HUES64 (cell line): Measurements from ENCODE around the gene IGF1.
"Not testable (repeated sequence)": the region's sequence is repeated elsewhere in the genome, so short reads cannot be mapped to it uniquely, and the experiment has no call there.

ENCODE experiments used
- H3K27ac ChIP-seq: 2 replicates; pipeline ENCODE4 v1.7.0; 2013; ENCODE audit warnings: low read depth, low read length, inconsistent platforms
- H3K27me3 ChIP-seq: 2 replicates; pipeline ENCODE4 v1.6.1; 2013; ENCODE audit warnings: mild to moderate bottlenecking, low read length; ENCODE audit not compliant: insufficient read depth
- H3K36me3 ChIP-seq: 2 replicates; pipeline ENCODE4 v1.6.1; 2013; ENCODE audit warnings: mild to moderate bottlenecking, low read length; ENCODE audit not compliant: insufficient read depth
- H3K4me1 ChIP-seq: 2 replicates; pipeline ENCODE4 v1.6.1; 2013; ENCODE audit warnings: mild to moderate bottlenecking, low read length, moderate library complexity; ENCODE audit not compliant: insufficient read depth
- H3K4me3 ChIP-seq: 2 replicates; pipeline ENCODE4 v1.5.1; 2013; ENCODE audit warnings: mild to moderate bottlenecking, low read length, moderate library complexity
- H3K9ac ChIP-seq: 2 replicates; pipeline ENCODE4 v1.6.1; 2013; ENCODE audit warnings: mild to moderate bottlenecking, low read depth, low read length
- H3K9me3 ChIP-seq: 2 replicates; pipeline ENCODE4 v1.6.1; 2013; ENCODE audit warnings: low read depth, low read length; ENCODE audit not compliant: insufficient read depth
- WGBS: fragments of 150-250, 120-280 bp; methylation state at CpG from one replicate; pipeline ENCODE4 v1.1.7; 2013; ENCODE audit warnings: missing lambda C conversion rate; 5-methylcytosine and 5-hydroxymethylcytosine counted together

Gene IGF1

DNA sequence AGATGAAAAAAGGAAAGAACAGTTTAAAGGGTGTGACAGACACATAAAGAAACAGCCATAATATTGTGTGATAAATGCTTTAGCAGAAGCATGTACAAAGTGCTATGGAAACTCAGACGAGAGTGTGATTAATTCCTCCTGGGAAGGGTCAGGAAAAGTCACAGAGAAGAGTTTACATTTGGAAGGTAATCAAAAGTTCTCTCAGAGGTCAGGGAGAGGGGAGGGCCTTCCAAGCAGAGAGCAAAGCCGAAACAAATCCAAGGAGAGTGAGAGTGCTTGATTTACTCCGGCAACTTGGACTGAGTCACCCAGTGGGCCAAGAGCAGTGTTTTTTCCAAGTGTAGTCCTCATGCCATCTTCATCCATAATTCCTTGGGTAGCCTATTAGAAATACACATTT, 108.3 kb downstream of the IGF1 start:
- no peaks in the 10 kb centered on the region for H3K27me3 ChIP-seq
- H3K4me1 ChIP-seq, result no peaks in the 10 kb centered on the region
- peaks cover 12% of the 10 kb centered on the region for H3K9me3 ChIP-seq
- WGBS, result 93% methylated on average over 3 of the region's 3 CpGs
- no peak overlapping the region for H3K4me3 ChIP-seq
- H3K36me3 ChIP-seq, result no peaks in the 10 kb centered on the region
- no peak overlapping the region for H3K27ac ChIP-seq
- H3K9ac ChIP-seq, result no peak overlapping the region

DNA sequence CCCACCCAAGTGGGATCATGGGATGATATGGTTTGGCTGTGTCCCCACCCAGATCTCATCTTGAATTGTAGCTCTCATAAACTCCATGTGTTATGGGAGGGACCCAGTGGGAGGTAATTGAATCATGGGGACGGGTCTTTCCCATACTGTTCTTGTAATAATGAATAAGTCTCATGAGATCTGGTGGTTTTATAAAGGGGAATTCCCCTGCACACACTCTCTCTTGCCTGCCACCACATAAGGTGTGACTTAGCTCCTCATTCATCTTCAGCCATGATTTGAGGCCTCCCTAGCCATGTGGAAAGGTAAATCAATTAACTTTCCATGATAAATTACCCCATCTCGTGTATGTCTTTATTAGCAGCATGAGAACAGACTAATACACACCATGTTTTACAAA, 109.2 kb downstream of the IGF1 start:
- H3K9me3 ChIP-seq, result peaks cover 12% of the 10 kb centered on the region
- WGBS, result 100% methylated on average over 1 of the region's 2 CpGs
- no peaks in the 10 kb centered on the region for H3K4me1 ChIP-seq
- H3K27me3 ChIP-seq, result no peaks in the 10 kb centered on the region
- H3K27ac ChIP-seq, result no peak overlapping the region
- no peak overlapping the region for H3K4me3 ChIP-seq
- no peaks in the 10 kb centered on the region for H3K36me3 ChIP-seq
- H3K9ac ChIP-seq, result no peak overlapping the region

DNA sequence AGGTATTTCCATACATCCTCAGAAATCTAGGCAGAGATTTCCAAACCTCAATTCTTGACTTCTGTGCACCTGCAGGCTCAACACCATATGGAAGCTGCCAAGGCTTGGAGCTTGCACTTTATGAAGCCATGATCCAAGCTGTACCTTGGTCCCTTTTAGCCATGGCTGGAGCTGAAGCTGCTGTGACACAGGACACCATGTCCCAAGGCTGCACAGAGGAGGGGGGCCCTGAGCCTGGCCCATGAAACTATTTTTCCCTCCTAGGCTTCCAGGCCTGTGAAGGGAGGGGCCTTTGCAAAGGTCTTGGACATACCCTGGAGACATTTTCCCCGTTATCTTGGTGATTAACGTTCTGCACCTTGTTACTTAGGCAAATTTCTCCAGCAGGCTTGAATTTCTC, 110.5 kb downstream of the IGF1 start:
- no peak overlapping the region for H3K4me3 ChIP-seq
- no peaks in the 10 kb centered on the region for H3K27me3 ChIP-seq
- no peak overlapping the region for H3K27ac ChIP-seq
- H3K4me1 ChIP-seq, result no peaks in the 10 kb centered on the region
- peaks cover 12% of the 10 kb centered on the region for H3K9me3 ChIP-seq
- H3K9ac ChIP-seq, result no peak overlapping the region
- WGBS, result 67% methylated on average over 2 of the region's 2 CpGs
- H3K36me3 ChIP-seq, result no peaks in the 10 kb centered on the region

DNA sequence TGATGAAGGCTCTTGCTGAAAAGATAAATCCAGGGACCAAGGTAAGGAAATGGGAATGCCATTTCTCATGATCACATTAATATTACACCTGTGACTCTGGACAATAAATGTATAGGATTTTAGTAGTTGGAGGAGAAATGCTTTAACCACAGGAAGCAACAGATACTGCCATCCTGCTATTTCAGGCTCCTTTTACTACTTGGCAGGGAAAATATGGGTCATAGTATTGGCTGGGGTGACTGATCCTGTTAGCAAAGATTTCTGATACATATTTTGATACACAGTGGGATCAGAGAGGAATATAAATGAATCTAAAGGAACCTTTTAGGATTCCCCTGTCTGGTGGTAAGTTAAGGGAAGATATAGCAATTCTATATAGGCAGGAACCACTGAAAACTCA, 115.0 kb downstream of the IGF1 start:
- H3K9me3 ChIP-seq, result peaks cover 12% of the 10 kb centered on the region
- no peak overlapping the region for H3K4me3 ChIP-seq
- no peaks in the 10 kb centered on the region for H3K36me3 ChIP-seq
- H3K4me1 ChIP-seq, result no peaks in the 10 kb centered on the region
- H3K27ac ChIP-seq, result no peak overlapping the region
- H3K9ac ChIP-seq, result no peak overlapping the region
- H3K27me3 ChIP-seq, result no peaks in the 10 kb centered on the region

DNA sequence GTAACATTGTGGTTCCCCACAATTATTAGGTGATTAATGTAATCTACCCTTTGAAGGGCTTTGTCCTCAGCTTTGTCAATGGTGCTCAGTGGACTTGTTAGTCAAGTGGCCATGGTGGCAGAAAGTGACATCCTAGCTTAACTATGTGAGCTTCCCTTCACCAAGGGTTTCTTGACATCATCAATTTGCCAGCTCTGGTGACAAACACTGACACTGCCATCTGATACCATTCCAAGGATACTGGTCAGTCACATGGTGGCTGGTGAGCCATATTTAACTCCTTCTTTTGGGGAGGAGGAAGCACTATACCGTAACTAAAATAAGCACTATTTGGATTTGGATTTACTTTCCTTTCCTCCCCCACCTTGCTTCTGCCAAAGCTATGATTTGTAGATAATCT, 115.7 kb downstream of the IGF1 start:
- no peaks in the 10 kb centered on the region for H3K4me1 ChIP-seq
- H3K27me3 ChIP-seq, result no peaks in the 10 kb centered on the region
- H3K4me3 ChIP-seq, result no peak overlapping the region
- no peak overlapping the region for H3K27ac ChIP-seq
- WGBS, result 90% methylated on average over 1 of the region's 1 CpG
- H3K36me3 ChIP-seq, result no peaks in the 10 kb centered on the region
- H3K9ac ChIP-seq, result no peak overlapping the region
- H3K9me3 ChIP-seq, result peaks cover 12% of the 10 kb centered on the region

DNA sequence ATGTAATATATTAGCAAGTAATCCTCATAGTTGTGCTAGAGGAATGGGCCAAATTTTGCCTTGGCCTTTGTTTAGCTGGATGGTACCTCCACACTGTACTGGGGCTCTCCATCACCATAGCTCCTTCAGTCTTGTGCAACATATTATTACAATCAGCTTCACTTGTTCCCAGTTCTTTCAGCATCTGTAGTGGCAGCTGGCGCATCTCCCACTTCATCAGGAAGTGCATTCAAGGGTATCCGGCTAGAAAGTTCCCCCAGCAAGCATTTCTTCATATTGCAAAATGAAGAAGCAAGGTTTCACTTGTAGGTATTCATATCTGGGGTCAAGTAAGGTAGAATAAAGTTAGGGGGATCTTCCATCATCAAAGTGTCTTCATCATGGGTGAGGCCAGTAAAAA, 123.7 kb downstream of the IGF1 start:
- Histone ChIP-seq H3K4me1 (no peaks in the 10 kb centered on the region), H3K4me3 (no peak overlapping the region), H3K36me3 (no peaks in the 10 kb centered on the region), H3K9ac (no peak overlapping the region), H3K27me3 (no peaks in the 10 kb centered on the region), H3K9me3 (peaks cover 22% of the 10 kb centered on the region), H3K27ac (no peak overlapping the region)
- WGBS, result 92% methylated on average over 2 of the region's 2 CpGs

DNA sequence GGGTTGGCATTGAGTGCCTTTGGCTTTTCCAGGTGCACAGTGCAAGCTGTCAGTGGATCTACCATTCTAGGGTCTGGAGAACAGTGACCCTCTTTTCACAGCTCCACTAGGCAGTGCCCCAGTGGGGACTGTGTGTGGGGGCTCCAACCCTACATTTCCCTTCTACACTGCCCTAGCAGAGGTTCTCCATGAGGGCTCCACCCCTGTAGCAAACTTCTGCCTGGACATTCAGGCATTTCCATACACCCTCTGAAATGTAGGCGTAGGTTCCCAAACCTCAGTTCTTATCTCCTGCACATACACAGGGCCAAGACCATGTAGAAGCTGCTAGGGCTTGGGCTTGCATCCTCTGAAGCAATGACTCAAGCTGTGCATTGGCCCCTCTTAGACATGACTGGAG, 126.1 kb downstream of the IGF1 start:
- WGBS, result 93% methylated on average over 1 of the region's 1 CpG
- not testable (repeated sequence) for H3K4me1 ChIP-seq, H3K4me3 ChIP-seq, H3K27me3 ChIP-seq, H3K36me3 ChIP-seq, H3K27ac ChIP-seq, H3K9ac ChIP-seq
- H3K9me3 ChIP-seq, result peaks cover 22% of the 10 kb centered on the region

DNA sequence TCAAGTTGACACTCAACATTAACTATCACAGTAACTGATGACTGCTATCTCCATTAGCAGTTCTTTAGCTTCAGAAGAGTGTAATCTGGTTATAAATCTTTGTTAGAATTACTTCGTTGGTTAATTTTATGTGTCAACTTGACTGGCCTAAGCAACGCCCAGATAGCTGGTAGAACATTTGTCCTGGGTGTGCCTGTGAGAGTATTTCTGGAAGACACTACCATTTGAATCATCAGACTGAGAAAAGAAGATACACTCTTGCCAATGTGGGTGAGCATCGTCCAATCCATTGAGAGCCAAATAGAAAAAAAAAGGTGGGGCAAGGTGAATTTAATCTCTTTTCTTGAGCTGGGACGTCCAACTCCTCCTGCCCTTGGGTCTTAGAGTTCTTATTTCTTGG, 129.0 kb downstream of the IGF1 start:
- Histone ChIP-seq H3K4me3 (no peak overlapping the region), H3K4me1 (no peaks in the 10 kb centered on the region), H3K27ac (no peak overlapping the region), H3K27me3 (no peaks in the 10 kb centered on the region), H3K9ac (no peak overlapping the region), H3K9me3 (peaks cover 22% of the 10 kb centered on the region), H3K36me3 (no peaks in the 10 kb centered on the region)
- 95% methylated on average over 4 of the region's 4 CpGs for WGBS

DNA sequence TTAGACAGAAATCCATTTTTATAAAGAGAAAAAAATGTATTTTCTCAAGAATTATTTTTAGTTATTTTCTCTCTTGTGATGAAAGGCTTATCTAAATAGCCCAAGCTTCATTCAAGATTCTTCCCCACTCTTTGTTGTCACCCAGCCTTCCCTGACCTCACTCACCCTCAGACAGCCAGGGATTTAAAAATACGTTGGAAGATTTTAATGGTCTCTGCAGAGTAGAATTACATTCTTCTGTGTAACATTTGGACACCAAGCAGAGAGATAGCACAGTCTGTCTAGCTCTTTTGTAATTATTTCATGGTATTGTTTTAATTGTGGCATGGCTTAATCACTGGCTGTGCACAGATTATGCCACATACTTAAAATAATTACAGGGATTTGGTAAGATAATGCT, 130.3 kb downstream of the IGF1 start:
- Histone ChIP-seq H3K4me3 (no peak overlapping the region), H3K9ac (no peak overlapping the region), H3K27ac (no peak overlapping the region), H3K9me3 (peaks cover 23% of the 10 kb centered on the region), H3K27me3 (no peaks in the 10 kb centered on the region), H3K4me1 (no peaks in the 10 kb centered on the region), H3K36me3 (no peaks in the 10 kb centered on the region)
- WGBS, result 91% methylated on average over 1 of the region's 1 CpG

DNA sequence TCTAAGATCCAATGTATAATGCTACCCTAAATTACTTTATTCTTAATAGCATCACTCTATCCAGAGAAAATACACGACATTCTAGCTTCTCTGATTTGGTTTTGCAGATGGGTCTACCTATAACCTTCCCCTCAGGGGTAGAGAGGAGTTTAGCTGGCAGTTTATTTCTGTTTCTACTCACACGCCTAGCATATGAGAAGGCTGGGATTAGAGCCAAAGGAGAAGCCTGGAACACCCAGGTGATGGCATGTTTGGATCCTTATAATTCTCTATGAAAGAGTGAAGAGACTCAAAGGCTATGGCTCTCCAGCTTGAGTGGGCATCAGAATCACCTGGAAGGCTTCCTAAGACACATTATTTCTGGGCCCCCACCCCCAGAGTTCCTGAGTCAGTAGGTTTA, 131.3 kb downstream of the IGF1 start:
- no peaks in the 10 kb centered on the region for H3K36me3 ChIP-seq
- WGBS, result 88% methylated on average over 2 of the region's 2 CpGs
- H3K27ac ChIP-seq, result no peak overlapping the region
- H3K4me3 ChIP-seq, result no peak overlapping the region
- no peaks in the 10 kb centered on the region for H3K27me3 ChIP-seq
- H3K9me3 ChIP-seq, result peaks cover 21% of the 10 kb centered on the region
- H3K9ac ChIP-seq, result no peak overlapping the region
- no peaks in the 10 kb centered on the region for H3K4me1 ChIP-seq

DNA sequence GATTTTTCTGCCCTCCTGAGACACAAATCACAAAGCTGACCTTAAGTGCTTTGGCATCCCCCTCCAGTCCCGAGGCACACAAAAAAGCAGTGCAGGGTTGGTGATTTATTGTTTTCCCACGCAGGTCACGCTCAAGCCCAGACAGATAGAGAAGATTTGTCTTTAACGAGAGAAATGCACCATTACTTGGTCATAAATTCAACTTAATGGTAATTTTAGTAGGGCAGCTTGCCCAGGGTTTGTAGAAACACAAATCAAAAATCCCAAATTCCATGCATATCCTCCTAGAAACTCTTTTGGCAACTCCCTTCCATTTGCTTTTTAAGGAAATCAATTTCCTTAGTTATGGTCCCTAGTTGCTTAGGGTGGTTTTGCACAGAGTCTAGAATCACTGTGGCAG, 132.6 kb downstream of the IGF1 start:
- H3K27me3 ChIP-seq, result no peaks in the 10 kb centered on the region
- no peak overlapping the region for H3K4me3 ChIP-seq
- WGBS, result 97% methylated on average over 3 of the region's 4 CpGs
- H3K27ac ChIP-seq, result no peak overlapping the region
- H3K9me3 ChIP-seq, result peaks cover 9% of the 10 kb centered on the region
- no peaks in the 10 kb centered on the region for H3K4me1 ChIP-seq
- no peaks in the 10 kb centered on the region for H3K36me3 ChIP-seq
- no peak overlapping the region for H3K9ac ChIP-seq
